ENCODE data around the gene PPBP. TPM values are rescaled to one million over a fixed set of nuclear protein-coding genes. Genes with fewer than 3 reads are reported as not detected.

The PPBP gene
- polyA plus RNA-seq, 2 donors, result 0.14 TPM; not detected in 1

GRCh38 chr4:74018116-74018515 is 30.1 kb upstream of the PPBP start:
- no peaks in the 10 kb centered on the region for H3K4me1 ChIP-seq (ENCODE audit: control insufficient read depth in 2 of 2, insufficient read depth in 2 of 2, low read length in 1 of 2)

GRCh38 chr4:74016068-74016467 is 28.1 kb upstream of the PPBP start:
- 21 to 44% methylated on average over 1 of the region's 1 CpG for WGBS, 2 donors
- Histone ChIP-seq H3K36me3 (ENCODE audit: control insufficient read depth in 2 of 2, insufficient read depth in 2 of 2, low read length in 1 of 2) (no peaks in the 10 kb centered on the region), H3K4me1 (ENCODE audit: control insufficient read depth in 2 of 2, insufficient read depth in 2 of 2, low read length in 1 of 2) (no peaks in the 10 kb centered on the region), H3K9me3 (ENCODE audit: control insufficient read depth in 2 of 2, insufficient read depth in 1 of 2, low read depth in 1 of 2, low read length in 1 of 2) (no peaks in the 10 kb centered on the region), H3K4me3 (ENCODE audit: low read depth in 1 of 2, low read length in 2 of 2) (no peak overlapping the region), H3K27ac (ENCODE audit: low read depth in 2 of 2, low read length in 1 of 2) (no peak overlapping the region), H3K27me3 (ENCODE audit: control insufficient read depth in 1 of 2, insufficient read depth in 2 of 2, low read length in 2 of 2) (no peaks in the 10 kb centered on the region)

More at GRCh38 chr4:74018116-74018515, 30.1 kb upstream of the PPBP start:
- H3K36me3 ChIP-seq (ENCODE audit: control insufficient read depth in 2 of 2, insufficient read depth in 2 of 2, low read length in 1 of 2), result no peaks in the 10 kb centered on the region
- H3K9me3 ChIP-seq (ENCODE audit: control insufficient read depth in 2 of 2, insufficient read depth in 1 of 2, low read depth in 1 of 2, low read length in 1 of 2), result no peaks in the 10 kb centered on the region
- H3K27ac ChIP-seq (ENCODE audit: low read depth in 2 of 2, low read length in 1 of 2), result no peak overlapping the region
- H3K27me3 ChIP-seq (ENCODE audit: control insufficient read depth in 1 of 2, insufficient read depth in 2 of 2, low read length in 2 of 2), result no peaks in the 10 kb centered on the region
- H3K4me3 ChIP-seq (ENCODE audit: low read depth in 1 of 2, low read length in 2 of 2), result no peak overlapping the region

- Histone ChIP-seq H3K9me3 (ENCODE audit: control insufficient read depth in 2 of 2, insufficient read depth in 1 of 2, low read depth in 1 of 2, low read length in 1 of 2) (no peaks in the 10 kb centered on the region), H3K27ac (ENCODE audit: low read depth in 2 of 2, low read length in 1 of 2) (no peak overlapping the region), H3K4me1 (ENCODE audit: control insufficient read depth in 2 of 2, insufficient read depth in 2 of 2, low read length in 1 of 2) (no peaks in the 10 kb centered on the region), H3K4me3 (ENCODE audit: low read depth in 1 of 2, low read length in 2 of 2) (no peak overlapping the region), H3K36me3 (ENCODE audit: control insufficient read depth in 2 of 2, insufficient read depth in 2 of 2, low read length in 1 of 2) (no peaks in the 10 kb centered on the region), H3K27me3 (ENCODE audit: control insufficient read depth in 1 of 2, insufficient read depth in 2 of 2, low read length in 2 of 2) (no peaks in the 10 kb centered on the region)
- 88 to 90% methylated on average over 3 of the region's 3 CpGs for WGBS, 2 donors
Observed at GRCh38 chr4:74015126-74015780, 27.3 kb upstream of the PPBP start.

- H3K4me3 ChIP-seq (ENCODE audit: low read depth in 1 of 2, low read length in 2 of 2), result no peak overlapping the region
- H3K27me3 ChIP-seq (ENCODE audit: control insufficient read depth in 1 of 2, insufficient read depth in 2 of 2, low read length in 2 of 2), result no peaks in the 10 kb centered on the region
- no peak overlapping the region for H3K27ac ChIP-seq (ENCODE audit: low read depth in 2 of 2, low read length in 1 of 2)
- WGBS, 2 donors, result 13 to 17% methylated on average over 1 of the region's 1 CpG
- no peaks in the 10 kb centered on the region for H3K4me1 ChIP-seq (ENCODE audit: control insufficient read depth in 2 of 2, insufficient read depth in 2 of 2, low read length in 1 of 2)
- no peaks in the 10 kb centered on the region for H3K36me3 ChIP-seq (ENCODE audit: control insufficient read depth in 2 of 2, insufficient read depth in 2 of 2, low read length in 1 of 2)
- H3K9me3 ChIP-seq (ENCODE audit: control insufficient read depth in 2 of 2, insufficient read depth in 1 of 2, low read depth in 1 of 2, low read length in 1 of 2), result no peaks in the 10 kb centered on the region
Observed at GRCh38 chr4:74014332-74014731, 26.3 kb upstream of the PPBP start.

- WGBS, 2 donors, result 58 to 60% methylated on average over 2 of the region's 2 CpGs
- no peak overlapping the region for H3K27ac ChIP-seq (ENCODE audit: low read depth in 2 of 2, low read length in 1 of 2)
- no peak overlapping the region for H3K4me3 ChIP-seq (ENCODE audit: low read depth in 1 of 2, low read length in 2 of 2)
- no peaks in the 10 kb centered on the region for H3K4me1 ChIP-seq (ENCODE audit: control insufficient read depth in 2 of 2, insufficient read depth in 2 of 2, low read length in 1 of 2)
- H3K27me3 ChIP-seq (ENCODE audit: control insufficient read depth in 1 of 2, insufficient read depth in 2 of 2, low read length in 2 of 2), result no peaks in the 10 kb centered on the region
- H3K36me3 ChIP-seq (ENCODE audit: control insufficient read depth in 2 of 2, insufficient read depth in 2 of 2, low read length in 1 of 2), result no peaks in the 10 kb centered on the region
- H3K9me3 ChIP-seq (ENCODE audit: control insufficient read depth in 2 of 2, insufficient read depth in 1 of 2, low read depth in 1 of 2, low read length in 1 of 2), result no peaks in the 10 kb centered on the region
Observed at GRCh38 chr4:74013264-74013663, 25.3 kb upstream of the PPBP start.

GRCh38 chr4:74012130-74012529 is 24.1 kb upstream of the PPBP start:
- 77 to 90% methylated on average over 4 of the region's 4 CpGs for WGBS, 2 donors
- no peak overlapping the region for H3K4me3 ChIP-seq (ENCODE audit: low read depth in 1 of 2, low read length in 2 of 2)

GRCh38 chr4:74009307-74009706 is 21.3 kb upstream of the PPBP start:
- Histone ChIP-seq H3K27me3 (ENCODE audit: control insufficient read depth in 1 of 2, insufficient read depth in 2 of 2, low read length in 2 of 2) (no peaks in the 10 kb centered on the region), H3K36me3 (ENCODE audit: control insufficient read depth in 2 of 2, insufficient read depth in 2 of 2, low read length in 1 of 2) (no peaks in the 10 kb centered on the region), H3K27ac (ENCODE audit: low read depth in 2 of 2, low read length in 1 of 2) (no peak overlapping the region), H3K4me3 (ENCODE audit: low read depth in 1 of 2, low read length in 2 of 2) (no peak overlapping the region), H3K9me3 (ENCODE audit: control insufficient read depth in 2 of 2, insufficient read depth in 1 of 2, low read depth in 1 of 2, low read length in 1 of 2) (no peaks in the 10 kb centered on the region), H3K4me1 (ENCODE audit: control insufficient read depth in 2 of 2, insufficient read depth in 2 of 2, low read length in 1 of 2) (no peaks in the 10 kb centered on the region)
- WGBS, 2 donors, result 88 to 90% methylated on average over 3 of the region's 3 CpGs

More at GRCh38 chr4:74012130-74012529, 24.1 kb upstream of the PPBP start:
- H3K4me1 ChIP-seq (ENCODE audit: control insufficient read depth in 2 of 2, insufficient read depth in 2 of 2, low read length in 1 of 2), result no peaks in the 10 kb centered on the region
- no peak overlapping the region for H3K27ac ChIP-seq (ENCODE audit: low read depth in 2 of 2, low read length in 1 of 2)
- H3K9me3 ChIP-seq (ENCODE audit: control insufficient read depth in 2 of 2, insufficient read depth in 1 of 2, low read depth in 1 of 2, low read length in 1 of 2), result no peaks in the 10 kb centered on the region
- H3K36me3 ChIP-seq (ENCODE audit: control insufficient read depth in 2 of 2, insufficient read depth in 2 of 2, low read length in 1 of 2), result no peaks in the 10 kb centered on the region
- no peaks in the 10 kb centered on the region for H3K27me3 ChIP-seq (ENCODE audit: control insufficient read depth in 1 of 2, insufficient read depth in 2 of 2, low read length in 2 of 2)

- Histone ChIP-seq H3K4me3 (ENCODE audit: low read depth in 1 of 2, low read length in 2 of 2) (no peak overlapping the region), H3K36me3 (ENCODE audit: control insufficient read depth in 2 of 2, insufficient read depth in 2 of 2, low read length in 1 of 2) (no peaks in the 10 kb centered on the region), H3K27ac (ENCODE audit: low read depth in 2 of 2, low read length in 1 of 2) (no peak overlapping the region), H3K4me1 (ENCODE audit: control insufficient read depth in 2 of 2, insufficient read depth in 2 of 2, low read length in 1 of 2) (no peaks in the 10 kb centered on the region), H3K9me3 (ENCODE audit: control insufficient read depth in 2 of 2, insufficient read depth in 1 of 2, low read depth in 1 of 2, low read length in 1 of 2) (no peaks in the 10 kb centered on the region), H3K27me3 (ENCODE audit: control insufficient read depth in 1 of 2, insufficient read depth in 2 of 2, low read length in 2 of 2) (no peaks in the 10 kb centered on the region)
- WGBS, 2 donors, result 74 to 83% methylated on average over 2 of the region's 2 CpGs
Observed at GRCh38 chr4:74006009-74006476, 18.1 kb upstream of the PPBP start.

GRCh38 chr4:74005528-74005927 is 17.5 kb upstream of the PPBP start:
- Histone ChIP-seq H3K27me3 (ENCODE audit: control insufficient read depth in 1 of 2, insufficient read depth in 2 of 2, low read length in 2 of 2) (no peaks in the 10 kb centered on the region), H3K27ac (ENCODE audit: low read depth in 2 of 2, low read length in 1 of 2) (no peak overlapping the region), H3K4me1 (ENCODE audit: control insufficient read depth in 2 of 2, insufficient read depth in 2 of 2, low read length in 1 of 2) (no peaks in the 10 kb centered on the region), H3K9me3 (ENCODE audit: control insufficient read depth in 2 of 2, insufficient read depth in 1 of 2, low read depth in 1 of 2, low read length in 1 of 2) (no peaks in the 10 kb centered on the region), H3K36me3 (ENCODE audit: control insufficient read depth in 2 of 2, insufficient read depth in 2 of 2, low read length in 1 of 2) (no peaks in the 10 kb centered on the region), H3K4me3 (ENCODE audit: low read depth in 1 of 2, low read length in 2 of 2) (no peak overlapping the region)
- 31 to 37% methylated on average over 3 of the region's 3 CpGs for WGBS, 2 donors

- Histone ChIP-seq H3K9me3 (ENCODE audit: control insufficient read depth in 2 of 2, insufficient read depth in 1 of 2, low read depth in 1 of 2, low read length in 1 of 2) (no peaks in the 10 kb centered on the region), H3K27ac (ENCODE audit: low read depth in 2 of 2, low read length in 1 of 2) (no peak overlapping the region), H3K4me3 (ENCODE audit: low read depth in 1 of 2, low read length in 2 of 2) (no peak overlapping the region), H3K36me3 (ENCODE audit: control insufficient read depth in 2 of 2, insufficient read depth in 2 of 2, low read length in 1 of 2) (no peaks in the 10 kb centered on the region), H3K27me3 (ENCODE audit: control insufficient read depth in 1 of 2, insufficient read depth in 2 of 2, low read length in 2 of 2) (no peaks in the 10 kb centered on the region), H3K4me1 (ENCODE audit: control insufficient read depth in 2 of 2, insufficient read depth in 2 of 2, low read length in 1 of 2) (no peaks in the 10 kb centered on the region)
- WGBS, 2 donors, result 57 to 59% methylated on average over 4 of the region's 4 CpGs
Observed at GRCh38 chr4:74004668-74005067, 16.7 kb upstream of the PPBP start.
